Breast epithelium (tissue), 3 donors: ENCODE results near the gene PRRX2.

Experiments used
- POLR2AphosphoS5 ChIP-seq, 3 donors: sonication (generic); formaldehyde crosslinking; IDR thresholded peaks; one replicate each; pipeline ENCODE4 v1.6.1; 2017; ENCODE audit warnings: antibody characterized with exemption in 3 of 3
- TF ChIP-seq, protein P1 (sequence below), 3 donors: fragments of 450-650 bp; IDR thresholded peaks; one replicate each; pipeline ENCODE4 v1.5.1; 2016 to 2017; ENCODE audit warnings: antibody characterized with exemption in 3 of 3, mild to moderate bottlenecking in 3 of 3, moderate library complexity in 3 of 3

DNA sequence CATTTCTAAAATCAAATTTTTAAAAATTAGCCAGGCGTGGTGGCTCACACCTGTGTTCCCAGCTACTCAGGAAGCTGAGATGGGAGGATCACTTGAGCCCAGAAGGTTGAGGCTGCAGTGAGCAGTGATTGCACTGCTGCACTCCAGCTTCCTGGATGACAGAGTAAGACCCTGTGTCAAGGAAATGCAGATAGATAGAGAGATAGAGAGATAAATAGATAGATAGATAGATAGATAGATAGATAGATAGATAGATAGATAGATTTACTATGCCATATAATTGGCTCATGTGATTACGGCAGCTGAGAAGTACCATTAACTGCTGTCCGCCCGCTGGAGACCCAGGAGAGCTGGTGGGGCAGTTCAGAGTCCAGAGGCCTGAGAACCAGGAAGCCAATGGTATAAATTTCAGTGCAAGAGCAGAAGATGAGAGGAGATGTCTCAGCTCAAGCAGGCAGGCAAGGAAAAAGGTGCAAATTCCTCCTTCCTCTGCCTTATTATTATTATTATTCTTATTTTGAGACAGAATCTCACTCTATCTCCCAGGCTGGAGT is 100.4 kb downstream of the PRRX2 start:
- TF ChIP-seq, protein P1, sequence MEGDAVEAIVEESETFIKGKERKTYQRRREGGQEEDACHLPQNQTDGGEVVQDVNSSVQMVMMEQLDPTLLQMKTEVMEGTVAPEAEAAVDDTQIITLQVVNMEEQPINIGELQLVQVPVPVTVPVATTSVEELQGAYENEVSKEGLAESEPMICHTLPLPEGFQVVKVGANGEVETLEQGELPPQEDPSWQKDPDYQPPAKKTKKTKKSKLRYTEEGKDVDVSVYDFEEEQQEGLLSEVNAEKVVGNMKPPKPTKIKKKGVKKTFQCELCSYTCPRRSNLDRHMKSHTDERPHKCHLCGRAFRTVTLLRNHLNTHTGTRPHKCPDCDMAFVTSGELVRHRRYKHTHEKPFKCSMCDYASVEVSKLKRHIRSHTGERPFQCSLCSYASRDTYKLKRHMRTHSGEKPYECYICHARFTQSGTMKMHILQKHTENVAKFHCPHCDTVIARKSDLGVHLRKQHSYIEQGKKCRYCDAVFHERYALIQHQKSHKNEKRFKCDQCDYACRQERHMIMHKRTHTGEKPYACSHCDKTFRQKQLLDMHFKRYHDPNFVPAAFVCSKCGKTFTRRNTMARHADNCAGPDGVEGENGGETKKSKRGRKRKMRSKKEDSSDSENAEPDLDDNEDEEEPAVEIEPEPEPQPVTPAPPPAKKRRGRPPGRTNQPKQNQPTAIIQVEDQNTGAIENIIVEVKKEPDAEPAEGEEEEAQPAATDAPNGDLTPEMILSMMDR (IDR thresholded peaks at IDR 0.05) = no peak
- no peak for TF ChIP-seq POLR2AphosphoS5 (IDR thresholded peaks at IDR 0.05)
